CD14-positive monocyte (primary cell): Measurements from ENCODE around the gene RUBCN. TPM values are rescaled to one million over a fixed set of nuclear protein-coding genes. Genes with fewer than 3 reads are reported as not detected.
"Not testable (repeated sequence)": the region's sequence is repeated elsewhere in the genome, so short reads cannot be mapped to it uniquely, and the experiment has no call there.

ENCODE experiments used
- DNase-seq, 3 donors: peaks; one replicate each; pipeline ENCODE4 v3.0.0-alpha.2; 2011 to 2022
- H2AFZ ChIP-seq: 2 replicates; pipeline ENCODE4 v1.6.0; 2012; ENCODE audit warnings: mild to moderate bottlenecking, low read depth, low read length, inconsistent platforms; ENCODE audit not compliant: insufficient read depth, poor library complexity, severe bottlenecking
- H3K27ac ChIP-seq, 2 donors: 1 replicate in 1 of 2; 2 replicates in 1 of 2; pipeline ENCODE4 v1.5.1; 2012 to 2013; ENCODE audit warnings: low read length in 2 of 2, control low read depth in 1 of 2, inconsistent platforms in 1 of 2, low read depth in 1 of 2, mild to moderate bottlenecking in 1 of 2
- H3K27me3 ChIP-seq, 2 donors: one replicate each; pipeline versions ENCODE4 v1.6.0 to v1.6.1; 2011 to 2013; ENCODE audit warnings: low read length in 2 of 2; ENCODE audit not compliant: control insufficient read depth in 2 of 2, insufficient read depth in 2 of 2
- H3K36me3 ChIP-seq, 2 donors: replicated peaks in 1 of 2; 1 replicate in 1 of 2; 2 replicates in 1 of 2; pipeline versions ENCODE4 v1.5.1 to v1.6.1; 2012 to 2013; ENCODE audit warnings: low read length in 2 of 2, control low read depth in 1 of 2, inconsistent platforms in 1 of 2, mild to moderate bottlenecking in 1 of 2; ENCODE audit not compliant: insufficient read depth in 2 of 2, control insufficient read depth in 1 of 2
- H3K4me1 ChIP-seq, 2 donors: 1 replicate in 1 of 2; 2 replicates in 1 of 2; pipeline versions ENCODE4 v1.5.1 to v1.6.1; 2012 to 2013; ENCODE audit warnings: low read length in 2 of 2, control low read depth in 1 of 2, inconsistent platforms in 1 of 2, mild to moderate bottlenecking in 1 of 2, moderate library complexity in 1 of 2; ENCODE audit not compliant: insufficient read depth in 2 of 2, control insufficient read depth in 1 of 2
- H3K4me2 ChIP-seq: replicated peaks from 2 replicates; pipeline ENCODE3; 2012; ENCODE audit warnings: low read length, moderate library complexity, mild to moderate bottlenecking; ENCODE audit not compliant: poor library complexity, severe bottlenecking; ENCODE audit errors: extremely low read depth
- H3K4me3 ChIP-seq, 3 experiments: fragments of 200-600 bp in 1 of 3; sonication (generic) in 1 of 3; replicated peaks in 1 of 3; 1 replicate in 2 of 3; 2 replicates in 1 of 3; pipeline ENCODE4 v1.5.1; 2011 to 2013; ENCODE audit warnings: low read length in 3 of 3, mild to moderate bottlenecking in 3 of 3, control low read depth in 2 of 3, low read depth in 2 of 3, inconsistent platforms in 1 of 3, moderate library complexity in 1 of 3
- H3K79me2 ChIP-seq: 2 replicates; pipeline ENCODE4 v1.6.0; 2012; ENCODE audit warnings: mild to moderate bottlenecking, control low read depth, inconsistent platforms, low read length, moderate library complexity; ENCODE audit not compliant: insufficient read depth
- H3K9ac ChIP-seq: 2 replicates; pipeline ENCODE4 v1.6.0; 2017; ENCODE audit warnings: low read length, mild to moderate bottlenecking; ENCODE audit not compliant: insufficient read depth, poor library complexity, severe bottlenecking
- H3K9me3 ChIP-seq, 2 donors: replicated peaks in 1 of 2; 1 replicate in 1 of 2; 2 replicates in 1 of 2; pipeline versions ENCODE4 v1.5.1 to v1.6.1; 2012 to 2013; ENCODE audit warnings: low read length in 2 of 2, control low read depth in 1 of 2; ENCODE audit not compliant: control insufficient read depth in 1 of 2, insufficient read depth in 1 of 2
- H4K20me1 ChIP-seq: 2 replicates; pipeline ENCODE4 v1.6.0; 2012; ENCODE audit warnings: mild to moderate bottlenecking, low read length, control low read depth, moderate library complexity; ENCODE audit not compliant: insufficient read depth
- H3K27ac Mint-ChIP-seq, 7 donors: one replicate each; pipeline ENCODE4 v1.8.0; 2020; ENCODE audit warnings: mild to moderate bottlenecking in 7 of 7, mixed read lengths in 7 of 7, moderate library complexity in 6 of 7, inconsistent platforms in 2 of 7
- H3K27me3 Mint-ChIP-seq, 3 donors: one replicate each; pipeline ENCODE4 v1.8.0; 2021 to 2022; ENCODE audit warnings: low read depth in 3 of 3, mild to moderate bottlenecking in 3 of 3, mixed read lengths in 3 of 3, moderate library complexity in 3 of 3, inconsistent platforms in 1 of 3
- H3K36me3 Mint-ChIP-seq, 2 donors: one replicate each; pipeline ENCODE4 v1.8.0; 2020; ENCODE audit warnings: mixed read lengths in 2 of 2, inconsistent platforms in 1 of 2, mild to moderate bottlenecking in 1 of 2
- H3K4me1 Mint-ChIP-seq: one replicate; pipeline ENCODE4 v1.8.0; 2020; ENCODE audit warnings: mild to moderate bottlenecking, mixed read lengths
- H3K4me3 Mint-ChIP-seq, 2 donors: one replicate each; pipeline ENCODE4 v1.8.0; 2020; ENCODE audit warnings: mild to moderate bottlenecking in 2 of 2, mixed read lengths in 2 of 2, moderate library complexity in 1 of 2
- H3K9me3 Mint-ChIP-seq, 7 donors: one replicate each; pipeline ENCODE4 v1.8.0; 2020 to 2022; ENCODE audit warnings: mixed read lengths in 7 of 7, mild to moderate bottlenecking in 6 of 7, moderate library complexity in 6 of 7, inconsistent platforms in 2 of 7
- WGBS: methylation state at CpG from one replicate; pipeline ENCODE4 v1.1.5; 2013; ENCODE audit warnings: missing lambda C conversion rate; ENCODE audit not compliant: insufficient coverage; 5-methylcytosine and 5-hydroxymethylcytosine counted together
- intact Hi-C, 2 donors: fragments of 100-400 bp; cut with micrococcal nuclease; formaldehyde crosslinking; loops; one replicate each; pipeline versions ENCODE4 v1.15.0 to v1.15.1; 2023
- polyA plus RNA-seq, 3 donors: library from polyadenylated mRNA; depleted of rRNA in 1 of 3; unstranded in 2 of 3; stranded (reverse) in 1 of 3; fragments of 300-500 nt in 2 of 3; fragments of >200 nt in 1 of 3; fragmentation: Illumina TruSeq in 2 of 3; gene quantifications; 1 replicate in 2 of 3; 2 replicates in 1 of 3; pipeline ENCODE4 v1.2.3, GENCODE V29; 2012 to 2021

The RUBCN gene
- polyA plus RNA-seq, 3 donors = 8.6 to 37.9 (median 13.5) TPM

DNA sequence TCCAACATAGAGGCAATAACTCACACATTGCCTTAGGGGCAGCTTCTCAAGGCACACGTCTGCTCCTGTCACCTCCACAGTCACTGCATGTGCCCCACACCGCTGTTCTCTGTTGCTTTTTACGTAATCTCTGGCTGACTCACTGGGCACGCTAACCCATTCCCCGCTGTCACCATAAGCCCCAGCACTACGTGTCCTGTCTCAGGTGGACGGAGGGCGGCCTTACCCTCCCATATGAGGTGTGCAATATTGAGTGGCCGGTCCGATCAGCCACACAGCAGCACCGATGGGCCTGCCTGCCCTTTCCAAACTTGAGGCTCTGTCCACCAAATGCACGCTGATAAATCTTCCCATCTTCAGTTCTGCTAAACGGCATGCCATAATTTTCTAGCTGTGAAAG, 115.2 kb downstream of the RUBCN start:
- 96% methylated on average over 5 of the region's 13 CpGs for WGBS

More for the DNA sequence above, 115.2 kb downstream of the RUBCN start:
- H3K4me1 Mint-ChIP-seq, H3K79me2 ChIP-seq, H3K9me3 ChIP-seq, H3K9ac ChIP-seq, intact Hi-C loops, H3K27ac ChIP-seq, H2AFZ ChIP-seq, H4K20me1 ChIP-seq, H3K4me3 Mint-ChIP-seq, H3K9me3 Mint-ChIP-seq, H3K27me3 Mint-ChIP-seq, H3K27me3 ChIP-seq, H3K4me2 ChIP-seq, DNase-seq, H3K4me3 ChIP-seq, H3K4me1 ChIP-seq: not testable (repeated sequence)
- peak overlapping the region in 1 of 7 donors; percentile 19 for H3K27ac Mint-ChIP-seq
- H3K36me3 Mint-ChIP-seq = peaks cover 42 to 53% of the 10 kb centered on the region in 2 donors
- H3K36me3 ChIP-seq = peaks cover 42 to 50% of the 10 kb centered on the region in 2 donors

Other genes with a start within 250 kb of the RUBCN start
- 1 to 10 TPM; 2.8 to 5.3 (median 5.2) TPM for gene BDH1, start 180.9 kb downstream of the RUBCN start, polyA plus RNA-seq
- 10 to 100 TPM; 11.5 to 73.2 (median 59.4) TPM for gene FYTTD1, start 13.0 kb upstream of the RUBCN start, polyA plus RNA-seq
- gene LRCH3, start 54.4 kb upstream of the RUBCN start, polyA plus RNA-seq = 10 to 100 TPM in 1 of 3 donors, 1 to 10 TPM in 2; 4.1 to 19.4 (median 7.4) TPM
- gene RPL35A, start 213.3 kb upstream of the RUBCN start, polyA plus RNA-seq = 1,000 to 10,000 TPM in 1 of 3 donors, 100 to 1,000 TPM in 2; 882 to 1,113 (median 975) TPM
- 1 to 10 TPM in 1 of 3 donors, under 1 TPM in 2; 0.41 to 1.3 (median 1.00) TPM for gene LMLN, start 223.3 kb upstream of the RUBCN start, polyA plus RNA-seq